Left lung (tissue), 10 donors: ENCODE results near the gene CFAP43. TPM values are rescaled to one million over a fixed set of nuclear protein-coding genes. Genes with fewer than 3 reads are reported as not detected.
A peak's percentile ranks its signal among the peaks of the same experiment; 100 is the strongest.

ENCODE experiments used
- ATAC-seq: fragments of 200-7000 bp; cut with Tn5 transposase; one replicate; pipeline ENCODE4 v1.9.1; 2020; ENCODE audit warnings: moderate library complexity
- DNase-seq, 4 donors: peaks; one replicate each; pipeline ENCODE4 v3.0.0-alpha.2; 2013 to 2020
- H3K27ac ChIP-seq, 2 donors: fragments of 200-600 bp; sonication (generic) in 1 of 2; one replicate each; pipeline versions ENCODE4 v1.5.0 to v1.8.0; 2020 to 2021
- H3K27me3 ChIP-seq, 2 donors: fragments of 200-600 bp; sonication (generic) in 1 of 2; one replicate each; pipeline versions ENCODE4 v1.5.0 to v1.8.0; 2020 to 2021
- H3K36me3 ChIP-seq, 2 donors: fragments of 200-600 bp; sonication (generic) in 1 of 2; one replicate each; pipeline versions ENCODE4 v1.5.0 to v1.8.0; 2020 to 2021
- H3K4me1 ChIP-seq, 2 donors: fragments of 200-600 bp; one replicate each; pipeline ENCODE4 v1.8.0; 2021
- H3K4me3 ChIP-seq, 2 donors: fragments of 200-600 bp; sonication (generic) in 1 of 2; one replicate each; pipeline versions ENCODE4 v1.5.0 to v1.8.0; 2020 to 2021; ENCODE audit warnings: mild to moderate bottlenecking in 1 of 2
- H3K9me3 ChIP-seq, 2 donors: fragments of 200-600 bp; sonication (generic) in 1 of 2; one replicate each; pipeline versions ENCODE4 v1.5.0 to v1.8.0; 2020 to 2021
- CTCF ChIP-seq, 2 donors: fragments of 200-600 bp; sonication (generic) in 1 of 2; IDR thresholded peaks; one replicate each; pipeline versions ENCODE4 v1.5.0 to v1.8.0; 2021; ENCODE audit warnings: antibody characterized with exemption in 2 of 2
- intact Hi-C, 2 donors: fragments of 100-400 bp; cut with DNase I; formaldehyde crosslinking; loops; one replicate each; pipeline versions ENCODE4 v1.11.2 to v1.14.2; 2022
- polyA plus RNA-seq, 6 donors: library from polyadenylated mRNA; unstranded; fragments of 120-200 nt; gene quantifications; one replicate each; pipeline ENCODE4 v1.2.1, GENCODE V29; 2013; ENCODE audit not compliant: insufficient read length in 6 of 6
- total RNA-seq, 2 donors: library from RNA; stranded (reverse); fragmentation: NEBNext Ultra II Directional; extraction: Animal tissue kit (Norgen Biotek cat#: 25700); gene quantifications; one replicate each; pipeline ENCODE4 v1.2.1, GENCODE V29; 2021
- donor health status: DM: no; HTN: yes; CAD: no.
- donor health status: DM: no; HTN: no; CAD: no.

Gene CFAP43
- total and polyA plus RNA-seq, 8 donors: 0.70 to 24.5 (median 11.9) TPM

GRCh38 chr10:104260775-104261115, 28.6 kb upstream of the CFAP43 start:
- Histone ChIP-seq H3K36me3 (peaks cover 0 to 83% of the 10 kb centered on the region in 2 donors), H3K27ac (peak overlapping the region; percentile 27 to 75), H3K4me1 (peaks cover 15 to 89% of the 10 kb centered on the region in 2 donors), H3K27me3 (no peaks in the 10 kb centered on the region), H3K4me3 (peak overlapping the region in 1 of 2 donors; percentile 8), H3K9me3 (no peaks in the 10 kb centered on the region)
- ATAC-seq (peak; percentile 40), DNase-seq (no peak)
- intact Hi-C loops: no loop called here
- TF ChIP-seq CTCF (IDR thresholded peaks at IDR 0.05): no peak

- TF ChIP-seq CTCF (IDR thresholded peaks at IDR 0.05): no peak
- H3K9me3 ChIP-seq: no peaks in the 10 kb centered on the region
- ATAC-seq (no peak), DNase-seq (no peak)
- peaks cover 0 to 78% of the 10 kb centered on the region in 2 donors for H3K36me3 ChIP-seq
- peak overlapping the region; percentile 27 to 75 for H3K27ac ChIP-seq
- H3K4me3 ChIP-seq: peak overlapping the region in 1 of 2 donors; percentile 8
- H3K27me3 ChIP-seq: no peaks in the 10 kb centered on the region
- intact Hi-C loops: no loop called here
- peaks cover 15 to 84% of the 10 kb centered on the region in 2 donors for H3K4me1 ChIP-seq
Measured at GRCh38 chr10:104259999-104260774, 28.0 kb upstream of the CFAP43 start.

GRCh38 chr10:104259456-104259855, 27.3 kb upstream of the CFAP43 start:
- Histone ChIP-seq H3K27me3 (no peaks in the 10 kb centered on the region), H3K4me3 (peak overlapping the region in 1 of 2 donors; percentile 4), H3K9me3 (no peaks in the 10 kb centered on the region), H3K27ac (peak overlapping the region in 1 of 2 donors; percentile 75), H3K36me3 (peaks cover 0 to 70% of the 10 kb centered on the region in 2 donors), H3K4me1 (peaks cover 15 to 80% of the 10 kb centered on the region in 2 donors)
- ATAC-seq (no peak), DNase-seq (no peak)
- intact Hi-C loops: no loop called here
- no peak for TF ChIP-seq CTCF (IDR thresholded peaks at IDR 0.05)

GRCh38 chr10:104258209-104258608, 26.0 kb upstream of the CFAP43 start:
- no peak for DNase-seq
- intact Hi-C loops: no loop called here
- peaks cover 0 to 58% of the 10 kb centered on the region in 2 donors for H3K36me3 ChIP-seq
- H3K27me3 ChIP-seq: no peaks in the 10 kb centered on the region
- no peak for TF ChIP-seq CTCF (IDR thresholded peaks at IDR 0.05)
- H3K27ac ChIP-seq: peak overlapping the region in 1 of 2 donors; percentile 25
- no peaks in the 10 kb centered on the region for H3K9me3 ChIP-seq
- no peak overlapping the region for H3K4me3 ChIP-seq
- no peak for ATAC-seq
- peaks cover 20 to 82% of the 10 kb centered on the region in 2 donors for H3K4me1 ChIP-seq

- Histone ChIP-seq H3K9me3 (no peaks in the 10 kb centered on the region), H3K27me3 (no peaks in the 10 kb centered on the region), H3K27ac (peak overlapping the region in 1 of 2 donors; percentile 97), H3K4me3 (peak overlapping the region in 1 of 2 donors; percentile 86), H3K36me3 (peaks cover 0 to 48% of the 10 kb centered on the region in 2 donors), H3K4me1 (peaks cover 20 to 77% of the 10 kb centered on the region in 2 donors)
- intact Hi-C loops: no loop called here
- ATAC-seq (no peak), DNase-seq (no peak)
- TF ChIP-seq CTCF (IDR thresholded peaks at IDR 0.05): no peak
Measured at GRCh38 chr10:104257235-104257634, 25.1 kb upstream of the CFAP43 start.
